Activated T-helper 1 cell treated with anti-CD3 and anti-CD28 coated beads, Interleukin-12 subunit alpha, Interleukin-12 subunit beta, Interleukin-2, Interleukin-4 antibody, amounts not matched to agents 30 ng/mL and 10 ng/mL and 1 ng/mL, durations not matched to agents 14 hours and 24 hours and 36 hours (primary cell): Measurements from ENCODE around the gene GTSE1. TPM values are rescaled to one million over a fixed set of nuclear protein-coding genes. Genes with fewer than 3 reads are reported as not detected.

Experiments
- DNase-seq: peaks from one replicate; pipeline ENCODE4 v3.0.0; 2021; ENCODE audit warnings: low spot score
- H3K27ac Mint-ChIP-seq: one replicate; pipeline ENCODE4 v1.8.0; 2021; ENCODE audit warnings: mild to moderate bottlenecking, mixed read lengths
- H3K27me3 Mint-ChIP-seq: one replicate; pipeline ENCODE4 v1.8.0; 2022; ENCODE audit warnings: mild to moderate bottlenecking, moderate library complexity, mixed read lengths; ENCODE audit not compliant: insufficient read depth
- H3K36me3 Mint-ChIP-seq: one replicate; pipeline ENCODE4 v1.8.0; 2021; ENCODE audit warnings: low read depth, mixed read lengths
- H3K4me1 Mint-ChIP-seq: one replicate; pipeline ENCODE4 v1.8.0; 2021; ENCODE audit warnings: low read depth, mixed read lengths
- H3K4me3 Mint-ChIP-seq: one replicate; pipeline ENCODE4 v1.8.0; 2021; ENCODE audit warnings: mild to moderate bottlenecking, moderate library complexity, mixed read lengths
- H3K9me3 Mint-ChIP-seq: one replicate; pipeline ENCODE4 v1.8.0; 2021; ENCODE audit warnings: mixed read lengths
- intact Hi-C: fragments of 100-400 bp; cut with micrococcal nuclease; formaldehyde crosslinking; loops from one replicate; pipeline ENCODE4 v1.15.1; 2024
- total RNA-seq: library from RNA; stranded (reverse); gene quantifications from 2 replicates; pipeline ENCODE4 v1.2.3, GENCODE V29; 2022

The GTSE1 gene
- total RNA-seq, 1 donor from 2014 or later, result 39.9 TPM

GRCh38 chr22:46330426-46330825 is 33.8 kb downstream of the GTSE1 start:
- Mint-ChIP-seq H3K27ac (no peak overlapping the region), H3K9me3 (no peaks in the 10 kb centered on the region), H3K4me3 (no peak overlapping the region), H3K36me3 (peaks cover 26% of the 10 kb centered on the region), H3K4me1 (peaks cover 4% of the 10 kb centered on the region), H3K27me3 (no peaks in the 10 kb centered on the region)
- no peak for DNase-seq
- intact Hi-C loops, result no loop called here

- Mint-ChIP-seq H3K4me3 (no peak overlapping the region), H3K36me3 (peaks cover 24% of the 10 kb centered on the region), H3K4me1 (peaks cover 6% of the 10 kb centered on the region), H3K27me3 (no peaks in the 10 kb centered on the region), H3K27ac (no peak overlapping the region), H3K9me3 (no peaks in the 10 kb centered on the region)
- intact Hi-C loops, result no loop called here
- no peak for DNase-seq
These were observed 34.8 kb downstream of the GTSE1 start for GRCh38 chr22:46331496-46331895.

GRCh38 chr22:46335201-46336118 is 38.8 kb downstream of the GTSE1 start, which contains the start of gene TRMU:
TSS of gene TRMU (plus strand) at chr22:46335714. CDS start at chr22:46335765, 51 bp downstream.
- Mint-ChIP-seq H3K4me3 (peak within 1 kb of the TSS; percentile 95), H3K36me3 (peaks cover 36% of the 10 kb centered on the region), H3K9me3 (no peaks in the 10 kb centered on the region), H3K27ac (peak within 1 kb of the TSS; percentile 96), H3K27me3 (no peaks in the 10 kb centered on the region), H3K4me1 (peaks cover 34% of the 10 kb centered on the region)
- intact Hi-C loops, result loop anchor here (1.0 kb wide), 3 partner anchors 39 to 300 kb away; partner anchors contain the start of genes CDPF1 and GTSE1
- DNase-seq, result peak; percentile 74

- no peak for DNase-seq
- Mint-ChIP-seq H3K4me1 (peaks cover 38% of the 10 kb centered on the region), H3K27ac (peak overlapping the region; percentile 88), H3K27me3 (no peaks in the 10 kb centered on the region), H3K9me3 (no peaks in the 10 kb centered on the region), H3K4me3 (peak overlapping the region; percentile 95), H3K36me3 (peaks cover 39% of the 10 kb centered on the region)
- intact Hi-C loops, result no loop called here
These were observed 39.7 kb downstream of the GTSE1 start for GRCh38 chr22:46336119-46337078.

- peaks cover 38% of the 10 kb centered on the region for H3K4me1 Mint-ChIP-seq
- H3K27ac Mint-ChIP-seq, result no peak overlapping the region
- H3K27me3 Mint-ChIP-seq, result no peaks in the 10 kb centered on the region
- peaks cover 46% of the 10 kb centered on the region for H3K36me3 Mint-ChIP-seq
- intact Hi-C loops, result no loop called here
- H3K4me3 Mint-ChIP-seq, result peak overlapping the region; percentile 53
- no peak for DNase-seq
- no peaks in the 10 kb centered on the region for H3K9me3 Mint-ChIP-seq
These were observed 41.2 kb downstream of the GTSE1 start for GRCh38 chr22:46337870-46338269.

GRCh38 chr22:46338636-46339035 is 42.0 kb downstream of the GTSE1 start:
- DNase-seq, result no peak
- H3K4me1 Mint-ChIP-seq, result peaks cover 38% of the 10 kb centered on the region
- H3K4me3 Mint-ChIP-seq, result peak overlapping the region; percentile 8
- no peaks in the 10 kb centered on the region for H3K9me3 Mint-ChIP-seq
- peaks cover 44% of the 10 kb centered on the region for H3K36me3 Mint-ChIP-seq
- no peaks in the 10 kb centered on the region for H3K27me3 Mint-ChIP-seq
- intact Hi-C loops, result no loop called here
- peak overlapping the region; percentile 11 for H3K27ac Mint-ChIP-seq

- Mint-ChIP-seq H3K9me3 (no peaks in the 10 kb centered on the region), H3K4me3 (no peak overlapping the region), H3K27ac (no peak overlapping the region), H3K4me1 (peaks cover 38% of the 10 kb centered on the region), H3K36me3 (peaks cover 54% of the 10 kb centered on the region), H3K27me3 (no peaks in the 10 kb centered on the region)
- DNase-seq, result no peak
- intact Hi-C loops, result no loop called here
These were observed 43.3 kb downstream of the GTSE1 start for GRCh38 chr22:46339956-46340355.

- Mint-ChIP-seq H3K36me3 (peaks cover 56% of the 10 kb centered on the region), H3K27ac (no peak overlapping the region), H3K4me1 (peaks cover 34% of the 10 kb centered on the region), H3K4me3 (no peak overlapping the region), H3K27me3 (no peaks in the 10 kb centered on the region), H3K9me3 (no peaks in the 10 kb centered on the region)
- intact Hi-C loops, result no loop called here
- no peak for DNase-seq
These were observed 44.0 kb downstream of the GTSE1 start for GRCh38 chr22:46340676-46341075.

- Mint-ChIP-seq H3K4me3 (no peak overlapping the region), H3K36me3 (peaks cover 46% of the 10 kb centered on the region), H3K4me1 (no peaks in the 10 kb centered on the region), H3K27ac (no peak overlapping the region), H3K27me3 (no peaks in the 10 kb centered on the region), H3K9me3 (no peaks in the 10 kb centered on the region)
- intact Hi-C loops, result no loop called here
- no peak for DNase-seq
These were observed 50.2 kb downstream of the GTSE1 start for GRCh38 chr22:46346680-46347405.

- H3K27me3 Mint-ChIP-seq, result no peaks in the 10 kb centered on the region
- H3K4me3 Mint-ChIP-seq, result no peak overlapping the region
- H3K9me3 Mint-ChIP-seq, result no peaks in the 10 kb centered on the region
- no peaks in the 10 kb centered on the region for H3K4me1 Mint-ChIP-seq
- intact Hi-C loops, result no loop called here
- H3K36me3 Mint-ChIP-seq, result peaks cover 47% of the 10 kb centered on the region
- no peak for DNase-seq
- H3K27ac Mint-ChIP-seq, result no peak overlapping the region
These were observed 51.0 kb downstream of the GTSE1 start for GRCh38 chr22:46347646-46348045.

- Mint-ChIP-seq H3K36me3 (peaks cover 48% of the 10 kb centered on the region), H3K4me1 (no peaks in the 10 kb centered on the region)
- intact Hi-C loops, result no loop called here
These were observed 51.5 kb downstream of the GTSE1 start for GRCh38 chr22:46348099-46348695.

GRCh38 chr22:46349238-46349637 is 52.6 kb downstream of the GTSE1 start:
- Mint-ChIP-seq H3K9me3 (no peaks in the 10 kb centered on the region), H3K27ac (no peak overlapping the region), H3K4me3 (no peak overlapping the region), H3K36me3 (peaks cover 47% of the 10 kb centered on the region), H3K27me3 (no peaks in the 10 kb centered on the region), H3K4me1 (no peaks in the 10 kb centered on the region)
- DNase-seq, result no peak
- intact Hi-C loops, result no loop called here

More at GRCh38 chr22:46348099-46348695, 51.5 kb downstream of the GTSE1 start:
- H3K27me3 Mint-ChIP-seq, result no peaks in the 10 kb centered on the region
- no peak for DNase-seq
- no peak overlapping the region for H3K27ac Mint-ChIP-seq
- H3K4me3 Mint-ChIP-seq, result no peak overlapping the region
- H3K9me3 Mint-ChIP-seq, result no peaks in the 10 kb centered on the region
